Endothelial cell of umbilical vein (primary cell): ENCODE measurements around the gene KIF26A. TPM values are rescaled to one million over a fixed set of nuclear protein-coding genes. Genes with fewer than 3 reads are reported as not detected.
"Not testable (repeated sequence)": the region's sequence is repeated elsewhere in the genome, so short reads cannot be mapped to it uniquely, and the experiment has no call there.

Source experiments
- BruUV-seq: library from RNA; stranded (reverse); fragments of 400-500 nt; replicated peaks from 2 replicates; lab custom pipeline; 2021; lab: Mats Ljungman, UMichigan
- CTCF ChIA-PET: fragments of 300-600, 350-600 bp; sonication (Branson Sonifier 250); formaldehyde crosslinking; loops from one replicate; lab custom pipeline; 2021; ENCODE audit warnings: antibody characterized with exemption, inconsistent platforms; lab: Charles Lee
- POLR2A ChIA-PET: fragments of 300-600, 350-600 bp; sonication (Branson Sonifier 250); formaldehyde crosslinking; loops from one replicate; lab custom pipeline; 2021; ENCODE audit warnings: antibody characterized with exemption, inconsistent platforms; lab: Charles Lee
- DNase-seq: peaks from one replicate; pipeline ENCODE4 v3.0.0-alpha.2; 2011; ENCODE audit warnings: low read depth, low spot score
- FAIRE-seq: peaks from 2 replicates; lab custom pipeline; 2011; peaks lifted over from hg19 to GRCh38; lab: Jason Lieb, UNC
- H2AFZ ChIP-seq: 2 replicates; pipeline ENCODE4 v1.6.0; 2012; ENCODE audit warnings: low read depth, low read length, control low read depth, inconsistent platforms
- H3K27ac ChIP-seq: 2 replicates; pipeline ENCODE4 v1.5.1; 2011; ENCODE audit warnings: low read depth, mild to moderate bottlenecking, control low read depth, low read length, moderate library complexity; ENCODE audit not compliant: insufficient read depth
- H3K27me3 ChIP-seq, 2 experiments: 2 replicates each; pipeline versions ENCODE4 v1.6.0 to v1.6.1; 2011; ENCODE audit warnings: low read length in 2 of 2, mixed read lengths in 1 of 2; ENCODE audit not compliant: control insufficient read depth in 2 of 2, insufficient read depth in 2 of 2
- H3K36me3 ChIP-seq, 2 experiments: 2 replicates in 1 of 2; 3 replicates in 1 of 2; pipeline ENCODE4 v1.5.1; 2011; ENCODE audit warnings: low read length in 2 of 2, mild to moderate bottlenecking in 1 of 2, moderate library complexity in 1 of 2; ENCODE audit not compliant: control insufficient read depth in 2 of 2, insufficient read depth in 2 of 2; ENCODE audit errors: extremely low read depth in 1 of 2
- H3K4me1 ChIP-seq: 3 replicates; pipeline ENCODE4 v1.5.1; 2011; ENCODE audit warnings: mild to moderate bottlenecking, low read length; ENCODE audit not compliant: control insufficient read depth, insufficient read depth; ENCODE audit errors: extremely low read depth
- H3K4me2 ChIP-seq: 2 replicates; pipeline ENCODE4 v1.6.1; 2011; ENCODE audit warnings: low read length, control low read depth, mixed read lengths; ENCODE audit not compliant: insufficient read depth
- H3K4me3 ChIP-seq, 3 experiments: fragments of 200-600 bp in 1 of 3; sonication (generic), shearing (Covaris generic) in 1 of 3; replicated peaks in 1 of 3; 2 replicates each; pipeline ENCODE4 v1.5.1; 2011 to 2016; ENCODE audit warnings: control low read depth in 3 of 3, low read length in 3 of 3, mild to moderate bottlenecking in 2 of 3, inconsistent platforms in 1 of 3, low read depth in 1 of 3, moderate library complexity in 1 of 3; ENCODE audit not compliant: insufficient read depth in 1 of 3
- H3K79me2 ChIP-seq: 2 replicates; pipeline ENCODE4 v1.6.0; 2012; ENCODE audit warnings: low read length, inconsistent platforms; ENCODE audit not compliant: control insufficient read depth, insufficient read depth
- H3K9ac ChIP-seq: replicated peaks from 2 replicates; pipeline ENCODE3; 2011; ENCODE audit warnings: low read length, control low read depth; ENCODE audit not compliant: insufficient read depth; ENCODE audit errors: extremely low read depth
- H3K9me1 ChIP-seq: replicated peaks from 3 replicates; pipeline ENCODE4 v1.6.0; 2011; ENCODE audit warnings: mild to moderate bottlenecking, low read length; ENCODE audit not compliant: control insufficient read depth, insufficient read depth; ENCODE audit errors: extremely low read depth
- H3K9me3 ChIP-seq: replicated peaks from 2 replicates; pipeline ENCODE4 v1.5.1; 2012; ENCODE audit warnings: low read length, inconsistent platforms; ENCODE audit not compliant: control insufficient read depth, insufficient read depth
- H4K20me1 ChIP-seq: replicated peaks from 2 replicates; pipeline ENCODE3; 2011; ENCODE audit warnings: mild to moderate bottlenecking, low read length; ENCODE audit not compliant: control insufficient read depth, insufficient read depth; ENCODE audit errors: extremely low read depth
- EZH2 ChIP-seq: IDR thresholded peaks from 2 replicates; pipeline ENCODE4 v1.6.1; 2012; ENCODE audit warnings: borderline replicate concordance, low read depth, mild to moderate bottlenecking, moderate library complexity, low read length, inconsistent platforms; ENCODE audit not compliant: severe bottlenecking
- JUN ChIP-seq: IDR thresholded peaks from 2 replicates; pipeline ENCODE4 v1.6.1; 2011; ENCODE audit warnings: borderline replicate concordance, low read depth; ENCODE audit not compliant: insufficient read length, insufficient read depth
- POLR2A ChIP-seq: IDR thresholded peaks from 2 replicates; pipeline ENCODE4 v1.6.1; 2012; ENCODE audit warnings: low read depth, mild to moderate bottlenecking, control low read depth, low read length
- POLR2AphosphoS5 ChIP-seq: IDR thresholded peaks from 2 replicates; pipeline ENCODE4 v1.6.1; 2012; ENCODE audit warnings: low read depth, mild to moderate bottlenecking, control low read depth, low read length, moderate library complexity; ENCODE audit not compliant: insufficient read depth
- dilution Hi-C: fragments of 300-500 bp; cut with MboI; formaldehyde crosslinking; loops from one replicate; pipeline ENCODE4 v1.15.0; 2019; ENCODE audit warnings: low sequenced_read_pairs; ENCODE audit not compliant: extremely low pct_ligation_motif_present
- intact Hi-C: fragments of 100-400 bp; cut with micrococcal nuclease; formaldehyde crosslinking; loops from one replicate; pipeline ENCODE4 v1.10.0; 2022
- polyA plus RNA-seq, 4 experiments: library from polyadenylated mRNA; depleted of rRNA in 3 of 4; stranded (reverse) in 3 of 4; unstranded in 1 of 4; fragments of >200 nt; gene quantifications; 2 replicates each; pipeline versions ENCODE4 v1.2.1 to v1.2.3, GENCODE V29; 2011 to 2012; ENCODE audit warnings: missing spikeins in 1 of 4
- total RNA-seq: library from RNA; stranded (reverse); gene quantifications from 2 replicates; pipeline ENCODE4 v1.2.3, GENCODE V29; 2021
- TF ChIP-seq, protein P1 (sequence below), 2 donors: IDR thresholded peaks; 1 replicate in 1 of 2; 2 replicates in 1 of 2; pipeline ENCODE4 v1.5.1; 2011; ENCODE audit warnings: low read length in 2 of 2, mild to moderate bottlenecking in 2 of 2, moderate library complexity in 2 of 2, control low read depth in 1 of 2, inconsistent platforms in 1 of 2, low read depth in 1 of 2; ENCODE audit not compliant: insufficient read depth in 1 of 2; ENCODE audit errors: extremely low read depth in 1 of 2
- TF ChIP-seq, protein P2 (sequence below): IDR thresholded peaks from 2 replicates; pipeline ENCODE4 v1.6.1; 2011; ENCODE audit not compliant: insufficient read depth, insufficient read length

KIF26A gene
- total and polyA plus RNA-seq, 2 donors (not counting 3 experiments of a cell fraction or from before 2014, with no cell fraction given) = 3.6 to 10.7 TPM

DNA sequence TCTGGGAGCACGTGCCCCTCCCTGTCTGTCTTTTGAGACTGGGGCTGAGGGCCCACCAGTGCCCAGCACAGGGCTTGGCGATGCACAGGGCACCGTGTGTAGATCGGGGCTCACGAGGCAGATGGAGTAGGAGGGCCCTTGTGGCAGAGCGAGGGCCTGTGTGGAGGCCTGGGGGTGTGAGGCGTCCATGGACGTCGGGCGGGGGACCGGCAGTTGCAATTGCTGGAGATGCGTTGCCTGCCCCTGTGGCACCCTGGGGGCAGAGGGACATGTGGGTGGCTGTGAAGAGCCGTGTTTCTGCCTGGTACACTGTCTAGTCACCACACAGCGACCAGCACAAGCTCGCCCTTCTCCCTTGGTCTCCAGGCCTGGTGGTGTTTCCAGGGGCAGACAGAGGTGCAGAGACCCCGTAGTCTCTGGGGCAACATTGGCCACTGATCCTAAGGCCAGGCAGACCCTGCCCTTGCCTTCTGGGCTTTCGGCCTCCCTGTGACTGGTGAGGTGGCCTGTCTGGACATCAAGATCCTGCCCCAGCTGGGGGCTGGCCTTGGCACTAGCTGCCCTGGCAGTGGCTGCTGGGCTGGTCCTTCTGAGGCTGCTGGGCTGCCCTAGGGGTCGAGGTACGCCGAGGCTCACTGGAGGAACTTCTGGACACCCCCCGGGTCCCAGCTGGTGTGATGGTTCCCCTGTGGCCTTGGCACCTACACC lies 14.5 kb downstream of the KIF26A start:
- ChIA-PET POLR2A (no interaction called here), CTCF (interaction anchor here (2.4 kb wide), 1 partner anchor 15 kb away, joined by 11 read pairs; no protein-coding TSS in a partner anchor)
- no peak overlapping the region for H3K4me3 ChIP-seq
- H3K4me2 ChIP-seq = no peak overlapping the region
- H4K20me1 ChIP-seq = no peaks in the 10 kb centered on the region
- TF ChIP-seq POLR2A (no peak), JUN (no peak), EZH2 (no peak), POLR2AphosphoS5 (no peak)
- TF ChIP-seq, protein P1, sequence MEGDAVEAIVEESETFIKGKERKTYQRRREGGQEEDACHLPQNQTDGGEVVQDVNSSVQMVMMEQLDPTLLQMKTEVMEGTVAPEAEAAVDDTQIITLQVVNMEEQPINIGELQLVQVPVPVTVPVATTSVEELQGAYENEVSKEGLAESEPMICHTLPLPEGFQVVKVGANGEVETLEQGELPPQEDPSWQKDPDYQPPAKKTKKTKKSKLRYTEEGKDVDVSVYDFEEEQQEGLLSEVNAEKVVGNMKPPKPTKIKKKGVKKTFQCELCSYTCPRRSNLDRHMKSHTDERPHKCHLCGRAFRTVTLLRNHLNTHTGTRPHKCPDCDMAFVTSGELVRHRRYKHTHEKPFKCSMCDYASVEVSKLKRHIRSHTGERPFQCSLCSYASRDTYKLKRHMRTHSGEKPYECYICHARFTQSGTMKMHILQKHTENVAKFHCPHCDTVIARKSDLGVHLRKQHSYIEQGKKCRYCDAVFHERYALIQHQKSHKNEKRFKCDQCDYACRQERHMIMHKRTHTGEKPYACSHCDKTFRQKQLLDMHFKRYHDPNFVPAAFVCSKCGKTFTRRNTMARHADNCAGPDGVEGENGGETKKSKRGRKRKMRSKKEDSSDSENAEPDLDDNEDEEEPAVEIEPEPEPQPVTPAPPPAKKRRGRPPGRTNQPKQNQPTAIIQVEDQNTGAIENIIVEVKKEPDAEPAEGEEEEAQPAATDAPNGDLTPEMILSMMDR (IDR thresholded peaks at IDR 0.05; ENCODE audit: extremely low read depth in 1 of 2, insufficient read depth in 1 of 2, low read depth in 1 of 2, low read length in 2 of 2) = no peak
- TF ChIP-seq, protein P2, sequence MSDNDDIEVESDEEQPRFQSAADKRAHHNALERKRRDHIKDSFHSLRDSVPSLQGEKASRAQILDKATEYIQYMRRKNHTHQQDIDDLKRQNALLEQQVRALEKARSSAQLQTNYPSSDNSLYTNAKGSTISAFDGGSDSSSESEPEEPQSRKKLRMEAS = no peak
- peaks cover 34% of the 10 kb centered on the region for H3K4me1 ChIP-seq
- dilution Hi-C loops (no loop called here), intact Hi-C loops (no loop called here)
- DNase-seq = no peak
- H3K9me3 ChIP-seq = no peaks in the 10 kb centered on the region
- H3K9me1 ChIP-seq = no peaks in the 10 kb centered on the region
- H3K79me2 ChIP-seq = no peaks in the 10 kb centered on the region
- peaks cover 0 to 10% of the 10 kb centered on the region in 2 experiments for H3K36me3 ChIP-seq
- no TSS peak for BruUV-seq
- no peak overlapping the region for H3K27ac ChIP-seq
- H3K27me3 ChIP-seq = no peaks in the 10 kb centered on the region
- no peak overlapping the region for H3K9ac ChIP-seq
- FAIRE-seq = no peak
- no peak overlapping the region for H2AFZ ChIP-seq

DNA sequence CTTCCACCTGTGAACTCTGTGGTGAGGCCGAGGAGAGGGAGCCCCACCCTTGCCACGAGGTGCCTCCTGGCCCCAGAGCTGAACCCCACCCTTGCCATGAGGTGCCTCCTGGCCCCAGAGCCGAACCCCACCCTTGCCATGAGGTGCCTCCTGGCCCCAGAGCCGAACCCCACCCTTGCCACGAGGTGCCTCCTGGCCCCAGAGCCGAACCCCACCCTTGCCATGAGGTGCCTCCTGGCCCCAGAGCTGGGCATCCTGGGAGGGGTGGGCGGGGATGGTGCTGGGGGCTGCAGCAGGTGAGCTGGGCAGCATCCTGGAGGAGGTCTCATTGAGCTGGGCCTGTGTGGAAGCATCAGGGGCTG lies 15.0 kb downstream of the KIF26A start:
- H2AFZ ChIP-seq, H3K9me1 ChIP-seq, dilution Hi-C loops, H3K79me2 ChIP-seq, H4K20me1 ChIP-seq, H3K27me3 ChIP-seq, intact Hi-C loops, FAIRE-seq, H3K27ac ChIP-seq, POLR2A ChIA-PET, H3K9ac ChIP-seq, BruUV-seq, DNase-seq, CTCF ChIA-PET, H3K4me3 ChIP-seq, H3K9me3 ChIP-seq, H3K4me2 ChIP-seq: not testable (repeated sequence)
- Histone ChIP-seq H3K36me3 (peaks cover 0 to 12% of the 10 kb centered on the region in 2 experiments), H3K4me1 (peaks cover 29% of the 10 kb centered on the region)
